H1 (cell line): ENCODE measurements around the gene CDKN2A. TPM values are rescaled to one million over a fixed set of nuclear protein-coding genes. Genes with fewer than 3 reads are reported as not detected.

Source experiments
- CTCF ChIA-PET: fragments of 300-600 bp; sonication (Branson Sonifier 250); formaldehyde crosslinking; loops from one replicate; lab custom pipeline; 2021; ENCODE audit not compliant: partially characterized antibody; lab: Charles Lee
- POLR2A ChIA-PET: fragments of 300-600 bp; sonication (Branson Sonifier 250); formaldehyde crosslinking; loops from one replicate; lab custom pipeline; 2021; ENCODE audit warnings: inconsistent platforms; ENCODE audit not compliant: partially characterized antibody; lab: Charles Lee
- DNase-seq, 2 experiments: peaks; one replicate each; pipeline versions ENCODE4 v3.0.0 to v3.0.0-alpha.2; 2010 to 2022; ENCODE audit warnings: low spot score in 2 of 2, low read depth in 1 of 2, mixed read lengths in 1 of 2
- FAIRE-seq: peaks from 2 replicates; lab custom pipeline; 2011; peaks lifted over from hg19 to GRCh38; lab: Jason Lieb, UNC
- H2AFZ ChIP-seq: 2 replicates; pipeline ENCODE4 v1.8.1; 2012; ENCODE audit warnings: low read length, inconsistent platforms
- H2AK5ac ChIP-seq: 2 replicates; pipeline ENCODE4 v1.6.1; 2013; ENCODE audit warnings: low read depth, low read length
- H2BK120ac ChIP-seq: replicated peaks from 2 replicates; pipeline ENCODE3; 2013; ENCODE audit warnings: low read depth, low read length, inconsistent platforms
- H2BK12ac ChIP-seq: 2 replicates; pipeline ENCODE4 v1.6.1; 2013; ENCODE audit warnings: low read depth, low read length
- H2BK15ac ChIP-seq: 2 replicates; pipeline ENCODE4 v1.6.1; 2013; ENCODE audit warnings: low read length
- H2BK20ac ChIP-seq: 2 replicates; pipeline ENCODE4 v1.6.1; 2013; ENCODE audit warnings: low read length
- H2BK5ac ChIP-seq: 2 replicates; pipeline ENCODE4 v1.6.1; 2013; ENCODE audit warnings: low read depth, low read length
- H3K14ac ChIP-seq: 2 replicates; pipeline ENCODE4 v1.6.1; 2013; ENCODE audit warnings: inconsistent platforms; ENCODE audit not compliant: insufficient read length
- H3K18ac ChIP-seq: 2 replicates; pipeline ENCODE4 v1.6.1; 2013; ENCODE audit warnings: low read length; ENCODE audit errors: extremely low read depth
- H3K23ac ChIP-seq: 2 replicates; pipeline ENCODE4 v1.6.1; 2013; ENCODE audit warnings: inconsistent platforms; ENCODE audit not compliant: insufficient read length
- H3K23me2 ChIP-seq: 2 replicates; pipeline ENCODE4 v1.6.1; 2013; ENCODE audit warnings: low read depth, low read length
- H3K27ac ChIP-seq: 2 replicates; pipeline ENCODE4 v1.6.1; 2011; ENCODE audit warnings: low read depth, low read length, inconsistent platforms
- H3K27me3 ChIP-seq, 4 experiments: replicated peaks in 1 of 4; 1 replicate in 1 of 4; 2 replicates in 3 of 4; pipeline versions ENCODE4 v1.6.1 to v1.8.1; 2011 to 2013; ENCODE audit warnings: low read length in 3 of 4, mild to moderate bottlenecking in 3 of 4, inconsistent platforms in 2 of 4, mixed read lengths in 2 of 4, moderate library complexity in 1 of 4; ENCODE audit not compliant: control insufficient read depth in 3 of 4, insufficient read depth in 3 of 4; ENCODE audit errors: extremely low read depth in 1 of 4
- H3K36me3 ChIP-seq, 4 experiments: 2 replicates each; pipeline versions ENCODE4 v1.6.1 to v1.8.1; 2011 to 2013; ENCODE audit warnings: mild to moderate bottlenecking in 4 of 4, low read length in 3 of 4, moderate library complexity in 2 of 4, control low read depth in 1 of 4, inconsistent platforms in 1 of 4; ENCODE audit not compliant: insufficient read depth in 4 of 4, control insufficient read depth in 2 of 4
- H3K4ac ChIP-seq: replicated peaks from 2 replicates; pipeline ENCODE3; 2013; ENCODE audit warnings: low read length, low read depth, mixed read lengths, inconsistent platforms; ENCODE audit not compliant: insufficient read length
- H3K4me1 ChIP-seq, 4 experiments: replicated peaks in 1 of 4; 1 replicate in 1 of 4; 2 replicates in 3 of 4; pipeline versions ENCODE4 v1.6.1 to v1.8.1; 2011 to 2013; ENCODE audit warnings: low read length in 3 of 4, inconsistent platforms in 2 of 4, mixed read lengths in 1 of 4; ENCODE audit not compliant: insufficient read depth in 4 of 4, control insufficient read depth in 3 of 4
- H3K4me2 ChIP-seq, 2 experiments: 2 replicates each; pipeline versions ENCODE4 v1.6.1 to v1.8.1; 2011 to 2013; ENCODE audit warnings: low read depth in 2 of 2, low read length in 2 of 2, control low read depth in 1 of 2, inconsistent platforms in 1 of 2, mild to moderate bottlenecking in 1 of 2; ENCODE audit not compliant: insufficient read depth in 1 of 2
- H3K4me3 ChIP-seq, 4 experiments: fragments of 200-600, 300-600 bp in 1 of 4; sonication (generic), shearing (Covaris generic), sonication (Bioruptor Twin) in 1 of 4; 2 replicates each; pipeline versions ENCODE4 v1.5.1 to v1.8.1; 2011 to 2016; ENCODE audit warnings: low read length in 4 of 4, low read depth in 3 of 4, control low read depth in 2 of 4, inconsistent platforms in 2 of 4, mild to moderate bottlenecking in 2 of 4, mixed read lengths in 1 of 4, moderate library complexity in 1 of 4; ENCODE audit not compliant: insufficient read depth in 2 of 4; ENCODE audit errors: extremely low read depth in 1 of 4
- H3K56ac ChIP-seq: replicated peaks from 2 replicates; pipeline ENCODE3; 2013; ENCODE audit warnings: low read depth, mild to moderate bottlenecking, mixed read lengths, low read length, inconsistent platforms; ENCODE audit not compliant: insufficient read length
- H3K79me1 ChIP-seq: 2 replicates; pipeline ENCODE4 v1.6.1; 2013; ENCODE audit warnings: low read depth, low read length, control low read depth
- H3K79me2 ChIP-seq, 2 experiments: 2 replicates each; pipeline versions ENCODE4 v1.6.1 to v1.8.1; 2012 to 2013; ENCODE audit warnings: low read length in 2 of 2, mild to moderate bottlenecking in 2 of 2, inconsistent platforms in 1 of 2; ENCODE audit not compliant: insufficient read depth in 2 of 2, control insufficient read depth in 1 of 2
- H3K9ac ChIP-seq, 4 experiments: replicated peaks in 1 of 4; 1 replicate in 1 of 4; 2 replicates in 3 of 4; pipeline versions ENCODE4 v1.6.1 to v1.8.1; 2011 to 2013; ENCODE audit warnings: low read depth in 3 of 4, low read length in 3 of 4, control low read depth in 2 of 4, mild to moderate bottlenecking in 2 of 4, moderate library complexity in 2 of 4, inconsistent platforms in 1 of 4; ENCODE audit errors: extremely low read depth in 1 of 4
- H3K9me3 ChIP-seq, 2 experiments: 2 replicates each; pipeline versions ENCODE4 v1.6.1 to v1.8.1; 2012 to 2013; ENCODE audit warnings: mild to moderate bottlenecking in 2 of 2, moderate library complexity in 2 of 2, control low read depth in 1 of 2, inconsistent platforms in 1 of 2, low read depth in 1 of 2, low read length in 1 of 2, mixed read lengths in 1 of 2; ENCODE audit not compliant: insufficient read depth in 2 of 2
- H4K20me1 ChIP-seq, 2 experiments: replicated peaks in 1 of 2; 2 replicates each; pipeline versions ENCODE3 to v1.8.1; 2011 to 2013; ENCODE audit warnings: inconsistent platforms in 2 of 2, low read length in 2 of 2, mild to moderate bottlenecking in 1 of 2; ENCODE audit not compliant: insufficient read depth in 2 of 2, control insufficient read depth in 1 of 2
- H4K5ac ChIP-seq: 2 replicates; pipeline ENCODE4 v1.6.1; 2013; ENCODE audit warnings: low read length, low read depth, mixed read lengths, inconsistent platforms; ENCODE audit not compliant: insufficient read length
- H4K8ac ChIP-seq: 2 replicates; pipeline ENCODE4 v1.8.0; 2013; ENCODE audit warnings: mild to moderate bottlenecking, moderate library complexity, low read length, inconsistent platforms; ENCODE audit not compliant: insufficient read depth; ENCODE audit errors: extremely low read depth
- H4K91ac ChIP-seq: replicated peaks from 2 replicates; pipeline ENCODE3; 2013; ENCODE audit warnings: low read length, mixed read lengths, inconsistent platforms; ENCODE audit not compliant: insufficient read length
- RBBP5 ChIP-seq: IDR thresholded peaks from 2 replicates; pipeline ENCODE4 v1.7.1; 2012; ENCODE audit warnings: low read depth, mild to moderate bottlenecking, inconsistent platforms, low read length, moderate library complexity, borderline replicate concordance
- SAP30 ChIP-seq: fragments of 300-600 bp; sonication (generic); IDR thresholded peaks from 2 replicates; pipeline ENCODE4 v1.7.1; 2012; ENCODE audit warnings: low read length, moderate library complexity, mild to moderate bottlenecking, inconsistent platforms; ENCODE audit not compliant: insufficient read depth, insufficient replicate concordance
- polyA plus RNA-seq, 7 experiments: library from polyadenylated mRNA; depleted of rRNA in 3 of 7; stranded (reverse) in 5 of 7; unstranded in 2 of 7; fragments of >200 nt in 5 of 7; fragments of 200-250 nt in 2 of 7; gene quantifications; 1 replicate in 5 of 7; 2 replicates in 1 of 7; 4 replicates in 1 of 7; pipeline versions ENCODE4 v1.2.1 to v1.2.3, GENCODE V29; 2011 to 2013; ENCODE audit warnings: missing spikeins in 2 of 7, mixed read lengths in 2 of 7
- total RNA-seq: library from RNA; stranded (reverse); fragmentation: NEBNext Ultra II Directional; extraction: Animal tissue kit (Norgen Biotek cat#: 25700); gene quantifications from 2 replicates; pipeline ENCODE4 v1.2.1, GENCODE V29; 2021

The CDKN2A gene
- total and polyA plus RNA-seq, 2 of the 8 experiments (the other 6 are each of a cell fraction or from before 2014, with no cell fraction given): 0.51 to 0.73 TPM

GRCh38 chr9:21927752-21928151 is 66.4 kb downstream of the CDKN2A start:
- H3K4me2 ChIP-seq: no peak overlapping the region
- H2BK120ac ChIP-seq: no peak overlapping the region
- no peaks in the 10 kb centered on the region for H4K20me1 ChIP-seq
- H3K79me1 ChIP-seq: no peaks in the 10 kb centered on the region
- no peak overlapping the region for H3K56ac ChIP-seq
- no peak overlapping the region for H2AK5ac ChIP-seq
- no peak overlapping the region for H3K4me3 ChIP-seq
- DNase-seq: no peak
- H2BK5ac ChIP-seq: no peak overlapping the region
- H3K18ac ChIP-seq: no peak overlapping the region
- no peaks in the 10 kb centered on the region for H3K79me2 ChIP-seq
- CTCF ChIA-PET: interaction anchor here (0.8 to 2.4 kb wide), 3 partner anchors 10 to 192 kb away, joined by 3 to 5 read pairs (median 4); no protein-coding TSS in a partner anchor
- no peaks in the 10 kb centered on the region for H3K9me3 ChIP-seq
- no peaks in the 10 kb centered on the region for H3K36me3 ChIP-seq
- TF ChIP-seq RBBP5 (no peak), SAP30 (no peak)
- H3K27me3 ChIP-seq: no peaks in the 10 kb centered on the region
- H4K91ac ChIP-seq: no peak overlapping the region
- POLR2A ChIA-PET: no interaction called here
- no peak overlapping the region for H3K4ac ChIP-seq
- no peak overlapping the region for H3K9ac ChIP-seq
- no peak for FAIRE-seq
- H4K8ac ChIP-seq: no peak overlapping the region
- no peak overlapping the region for H3K23ac ChIP-seq
- H2BK15ac ChIP-seq: no peak overlapping the region
- no peaks in the 10 kb centered on the region for H3K23me2 ChIP-seq
- no peak overlapping the region for H2AFZ ChIP-seq
- peaks cover 0 to 5% (median 0%) of the 10 kb centered on the region in 4 experiments; a peak in 1 of 7 replicates for H3K4me1 ChIP-seq
- no peak overlapping the region for H3K14ac ChIP-seq
- H2BK12ac ChIP-seq: no peak overlapping the region
- no peak overlapping the region for H3K27ac ChIP-seq
- H4K5ac ChIP-seq: no peak overlapping the region
- H2BK20ac ChIP-seq: no peak overlapping the region
